Activated CD4-positive, alpha-beta T cell treated with anti-CD3 and anti-CD28 coated beads, Interleukin-2, Interleukin-6, amounts not matched to agents 100 ng/mL and 50 ng/mL, durations not matched to agents 16 hours and 8 hours (primary cell): Measurements from ENCODE around the gene PPRC1.

Experiments used
- DNase-seq: peaks from one replicate; pipeline ENCODE4 v3.0.0-alpha.2; 2020

Gene PPRC1

GRCh38 chr10:102150970-102151773 lies 18.3 kb downstream of the PPRC1 start:
- DNase-seq = no peak

- peak; percentile 100 for DNase-seq
Measured at GRCh38 chr10:102151774-102152544, 19.1 kb downstream of the PPRC1 start, which contains the start of gene NOLC1. Gene NOLC1, plus strand, starts transcription at chr10:102152389. Its CDS starts 22 bp downstream, at chr10:102152411.

- peak; percentile 51 for DNase-seq
Measured at GRCh38 chr10:102152545-102152890, 19.7 kb downstream of the PPRC1 start.

GRCh38 chr10:102153093-102153620 lies 20.3 kb downstream of the PPRC1 start:
- DNase-seq = no peak

GRCh38 chr10:102154466-102155116 lies 21.8 kb downstream of the PPRC1 start:
- DNase-seq = no peak

GRCh38 chr10:102157224-102157623 lies 24.4 kb downstream of the PPRC1 start:
- DNase-seq = no peak

- no peak for DNase-seq
Measured at GRCh38 chr10:102159051-102159597, 26.3 kb downstream of the PPRC1 start.

- no peak for DNase-seq
Measured at GRCh38 chr10:102159831-102160230, 27.0 kb downstream of the PPRC1 start.

- DNase-seq = no peak
Measured at GRCh38 chr10:102163342-102163989, 30.6 kb downstream of the PPRC1 start.

GRCh38 chr10:102167861-102168260 lies 35.0 kb downstream of the PPRC1 start:
- no peak for DNase-seq

GRCh38 chr10:102170602-102171001 lies 37.8 kb downstream of the PPRC1 start:
- DNase-seq = no peak

- no peak for DNase-seq
Measured at GRCh38 chr10:102172288-102172687, 39.4 kb downstream of the PPRC1 start.

- DNase-seq = no peak
Measured at GRCh38 chr10:102175415-102175814, 42.6 kb downstream of the PPRC1 start.

GRCh38 chr10:102184606-102185005 lies 51.8 kb downstream of the PPRC1 start:
- no peak for DNase-seq

GRCh38 chr10:102185272-102185671 lies 52.4 kb downstream of the PPRC1 start:
- no peak for DNase-seq

GRCh38 chr10:102185811-102186527 lies 53.1 kb downstream of the PPRC1 start:
- DNase-seq = no peak

GRCh38 chr10:102188298-102188940 lies 55.6 kb downstream of the PPRC1 start:
- no peak for DNase-seq

GRCh38 chr10:102188941-102189898 lies 56.4 kb downstream of the PPRC1 start:
- peak; percentile 69 for DNase-seq

- DNase-seq = no peak
Measured at GRCh38 chr10:102191956-102192355, 59.1 kb downstream of the PPRC1 start.

GRCh38 chr10:102195296-102195870 lies 62.5 kb downstream of the PPRC1 start:
- no peak for DNase-seq
